Stimulated activated CD4-positive, alpha-beta T cell treated with anti-CD3 and anti-CD28 coated beads, Interleukin-4, amount 100 ng/mL, for 4 hours (primary cell): Measurements from ENCODE around the gene RALGAPA2.

Source experiments
- DNase-seq, 2 experiments: peaks; one replicate each; pipeline ENCODE4 v3.0.0-alpha.2; 2020

Gene RALGAPA2

DNA sequence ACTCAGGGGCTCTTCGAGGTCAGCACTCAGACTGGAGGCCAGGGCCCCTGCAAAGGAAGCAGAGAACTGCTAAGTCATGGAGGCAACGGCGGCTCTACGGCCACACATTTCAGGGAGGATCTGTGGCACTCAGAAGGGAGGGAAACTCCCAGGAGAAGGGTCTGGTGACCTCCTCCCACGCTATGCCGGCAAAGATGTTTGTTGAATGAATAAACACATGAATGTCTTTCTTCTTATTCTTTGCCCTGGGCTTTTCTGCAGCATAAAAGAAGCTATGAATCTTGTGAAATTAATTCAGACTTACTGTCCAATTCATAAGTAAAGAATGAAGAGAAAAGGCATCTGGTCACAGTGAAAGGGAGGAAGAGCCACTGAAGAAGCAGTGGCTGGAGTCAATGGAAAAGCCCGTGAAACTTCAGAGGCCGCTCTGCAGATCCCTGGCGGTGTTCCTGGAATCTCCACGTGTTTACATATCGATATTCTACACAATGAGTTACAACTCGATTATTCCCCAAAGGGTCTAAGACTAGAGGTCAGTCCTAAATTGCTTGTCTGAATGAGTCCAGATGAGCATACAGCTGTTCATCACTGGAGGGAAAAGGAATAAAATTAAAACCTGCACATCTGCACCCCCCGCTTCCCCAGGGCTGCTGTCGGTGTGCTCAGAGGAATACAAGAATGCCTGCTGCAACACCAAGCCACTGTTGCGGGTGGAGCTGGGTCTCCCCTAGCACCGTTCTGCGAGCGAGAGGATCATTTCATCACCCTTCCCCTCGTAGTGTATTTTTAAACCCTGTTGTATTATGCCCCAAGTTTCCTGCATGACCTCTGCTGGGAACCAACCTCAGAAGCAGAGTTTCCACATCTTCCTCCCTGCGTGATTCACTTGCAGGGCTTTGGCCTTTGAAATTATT is 319.0 kb downstream of the RALGAPA2 start:
- no peak for DNase-seq

GRCh38 chr20:20391766-20392165 is 320.7 kb downstream of the RALGAPA2 start:
- DNase-seq, result no peak

DNA sequence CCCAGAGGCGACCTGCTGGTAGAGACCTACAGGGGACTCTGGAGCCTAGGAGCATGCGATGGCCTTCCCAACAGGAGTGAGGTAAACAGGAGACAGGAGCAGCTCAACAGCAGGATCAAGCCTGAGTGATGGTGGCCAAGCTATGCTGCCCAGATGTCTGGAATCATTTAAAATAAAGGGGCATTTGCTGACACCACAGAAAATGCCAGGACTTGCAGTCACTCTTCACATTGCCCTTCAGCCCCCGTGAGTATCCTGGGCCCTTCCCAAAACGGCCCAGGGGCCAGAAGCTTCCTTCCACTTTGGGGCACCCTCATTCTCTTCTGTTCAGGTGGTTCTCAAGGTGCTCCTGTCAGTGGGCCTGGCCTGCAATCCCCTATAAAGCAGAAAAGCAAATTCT is 321.3 kb downstream of the RALGAPA2 start:
- no peak for DNase-seq

DNA sequence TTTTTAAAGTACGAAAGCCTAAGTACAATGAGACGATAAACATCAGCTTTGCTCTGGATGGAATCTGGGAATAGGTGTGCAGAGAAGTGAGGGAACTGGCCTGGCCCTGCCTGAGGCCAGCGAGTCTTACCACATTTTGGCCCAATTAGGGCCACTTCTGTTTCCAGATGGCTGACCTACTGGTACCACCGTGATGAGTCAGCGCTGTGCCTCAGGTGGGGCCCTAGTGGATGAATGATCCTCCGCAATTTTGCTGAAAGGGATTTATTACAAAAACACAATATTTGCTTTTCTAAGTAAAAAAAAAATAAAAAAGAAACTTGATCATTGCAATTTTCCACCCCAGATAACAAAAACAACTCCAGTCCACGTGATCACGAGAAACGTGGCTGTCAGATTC is 322.1 kb downstream of the RALGAPA2 start:
- no peak for DNase-seq

DNA sequence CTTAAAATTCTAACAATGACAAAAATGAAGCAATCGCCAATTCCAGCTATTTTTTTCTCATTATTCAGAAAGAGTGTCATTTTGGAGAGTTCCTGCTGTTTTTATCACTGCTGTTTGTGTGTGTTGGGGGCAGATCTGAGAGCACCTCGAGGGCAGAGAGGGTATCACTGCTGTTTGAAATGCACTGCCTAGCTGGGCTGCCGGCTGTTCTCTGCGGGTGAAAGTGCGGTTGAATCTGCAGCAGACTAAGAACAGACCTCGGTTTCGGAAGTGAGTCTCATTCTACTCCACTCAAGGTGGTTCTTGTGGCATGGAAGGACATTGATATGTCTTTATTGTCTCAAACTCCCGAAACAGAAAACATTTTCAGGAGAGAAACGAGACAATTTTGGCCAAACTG is 326.3 kb downstream of the RALGAPA2 start:
- no peak for DNase-seq

DNA sequence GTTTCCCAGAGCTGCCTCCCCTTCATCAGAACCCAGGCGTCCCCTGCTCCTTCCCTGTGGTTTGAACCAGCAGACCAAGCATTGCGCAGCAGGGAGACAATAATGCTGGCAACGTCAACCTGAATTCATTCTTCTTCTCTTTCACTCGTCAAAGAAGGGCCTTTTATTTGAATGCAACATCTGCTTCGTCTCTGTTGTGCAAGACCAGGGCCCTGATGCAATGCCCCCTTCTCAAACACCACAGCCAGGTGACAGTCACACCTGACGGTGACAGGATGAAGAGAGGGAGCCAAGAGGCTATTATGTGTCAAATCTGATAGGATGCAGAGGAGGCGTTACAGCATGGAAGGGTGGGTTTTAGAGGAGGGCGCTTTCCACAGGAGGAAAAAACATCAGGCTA is 336.6 kb downstream of the RALGAPA2 start:
- no peak for DNase-seq

GRCh38 chr20:20373091-20373571 is 339.3 kb downstream of the RALGAPA2 start:
- DNase-seq, result no peak

- no peak for DNase-seq
Measured at GRCh38 chr20:20371681-20372080, 340.8 kb downstream of the RALGAPA2 start.

DNA sequence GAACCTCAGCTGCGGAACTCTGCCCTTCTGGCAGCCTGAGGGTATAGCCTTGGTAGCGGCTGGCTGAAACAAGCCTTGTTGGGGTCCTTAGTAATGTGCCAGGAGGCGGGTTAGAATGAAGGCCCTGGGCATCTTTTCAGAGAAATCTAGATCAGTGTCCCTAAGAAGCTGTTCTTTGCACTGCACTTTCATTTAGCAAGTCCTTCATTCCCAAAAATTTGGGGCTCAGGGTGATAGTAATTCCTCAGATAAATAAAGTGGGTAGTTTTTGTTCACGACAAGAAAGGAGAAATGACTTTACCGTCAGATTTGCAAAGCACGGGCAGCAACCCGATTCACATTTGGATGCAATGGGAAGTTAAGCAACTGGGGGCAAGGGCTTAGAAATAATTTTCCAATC is 341.4 kb downstream of the RALGAPA2 start:
- DNase-seq, result no peak

DNA sequence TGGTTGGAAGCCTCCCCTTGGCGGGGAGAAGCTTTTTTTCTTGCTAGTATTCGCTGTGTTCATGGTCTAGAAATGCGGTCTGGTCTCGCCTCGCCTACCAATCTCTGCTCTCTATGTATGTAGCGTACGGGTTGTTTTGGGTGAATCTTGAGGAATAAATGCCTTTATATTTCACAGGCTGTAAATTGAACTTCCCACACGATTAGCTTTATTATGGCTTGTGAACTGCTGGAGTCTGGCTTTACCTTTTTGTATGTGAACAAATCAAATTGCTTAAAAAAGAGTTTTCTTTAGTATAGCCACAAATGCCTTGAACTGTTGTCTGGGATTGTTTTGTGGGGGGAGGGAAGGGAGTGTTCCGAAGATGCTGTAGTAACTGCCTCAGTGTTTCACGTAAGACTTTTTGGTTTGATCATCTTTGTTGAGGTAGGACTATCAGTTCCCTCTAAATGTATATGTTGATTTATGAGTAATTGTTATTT is 342.3 kb downstream of the RALGAPA2 start:
- no peak for DNase-seq

DNA sequence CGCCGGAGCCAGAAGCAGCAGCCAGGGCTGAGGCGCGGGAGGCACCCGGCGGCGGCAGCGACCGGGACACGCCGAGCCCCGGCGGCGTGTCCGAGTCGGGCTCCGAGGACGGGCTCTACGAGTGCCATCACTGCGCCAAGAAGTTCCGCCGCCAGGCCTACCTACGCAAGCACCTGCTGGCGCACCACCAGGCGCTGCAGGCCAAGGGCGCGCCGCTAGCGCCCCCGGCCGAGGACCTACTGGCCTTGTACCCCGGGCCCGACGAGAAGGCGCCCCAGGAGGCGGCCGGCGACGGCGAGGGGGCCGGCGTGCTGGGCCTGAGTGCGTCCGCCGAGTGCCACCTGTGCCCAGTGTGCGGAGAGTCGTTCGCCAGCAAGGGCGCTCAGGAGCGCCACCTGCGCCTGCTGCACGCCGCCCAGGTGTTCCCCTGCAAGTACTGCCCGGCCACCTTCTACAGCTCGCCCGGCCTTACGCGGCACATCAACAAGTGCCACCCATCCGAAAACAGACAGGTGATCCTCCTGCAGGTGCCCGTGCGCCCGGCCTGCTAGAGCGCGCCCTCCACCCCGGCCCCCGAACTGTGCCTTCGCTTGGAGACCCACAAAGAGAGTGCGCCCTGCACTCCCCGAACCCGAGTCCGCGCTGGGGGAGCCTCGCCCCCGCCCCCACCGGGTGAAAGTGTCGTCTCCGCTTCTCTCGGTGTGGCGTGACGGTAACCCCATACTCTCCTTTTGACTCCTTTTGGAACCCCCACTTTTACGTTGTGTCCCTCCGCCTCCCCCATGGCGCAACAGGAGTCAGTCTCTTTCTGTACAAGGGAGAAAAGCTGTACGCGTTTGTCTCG is 343.0 kb downstream of the RALGAPA2 start:
- DNase-seq, result no peak

DNA sequence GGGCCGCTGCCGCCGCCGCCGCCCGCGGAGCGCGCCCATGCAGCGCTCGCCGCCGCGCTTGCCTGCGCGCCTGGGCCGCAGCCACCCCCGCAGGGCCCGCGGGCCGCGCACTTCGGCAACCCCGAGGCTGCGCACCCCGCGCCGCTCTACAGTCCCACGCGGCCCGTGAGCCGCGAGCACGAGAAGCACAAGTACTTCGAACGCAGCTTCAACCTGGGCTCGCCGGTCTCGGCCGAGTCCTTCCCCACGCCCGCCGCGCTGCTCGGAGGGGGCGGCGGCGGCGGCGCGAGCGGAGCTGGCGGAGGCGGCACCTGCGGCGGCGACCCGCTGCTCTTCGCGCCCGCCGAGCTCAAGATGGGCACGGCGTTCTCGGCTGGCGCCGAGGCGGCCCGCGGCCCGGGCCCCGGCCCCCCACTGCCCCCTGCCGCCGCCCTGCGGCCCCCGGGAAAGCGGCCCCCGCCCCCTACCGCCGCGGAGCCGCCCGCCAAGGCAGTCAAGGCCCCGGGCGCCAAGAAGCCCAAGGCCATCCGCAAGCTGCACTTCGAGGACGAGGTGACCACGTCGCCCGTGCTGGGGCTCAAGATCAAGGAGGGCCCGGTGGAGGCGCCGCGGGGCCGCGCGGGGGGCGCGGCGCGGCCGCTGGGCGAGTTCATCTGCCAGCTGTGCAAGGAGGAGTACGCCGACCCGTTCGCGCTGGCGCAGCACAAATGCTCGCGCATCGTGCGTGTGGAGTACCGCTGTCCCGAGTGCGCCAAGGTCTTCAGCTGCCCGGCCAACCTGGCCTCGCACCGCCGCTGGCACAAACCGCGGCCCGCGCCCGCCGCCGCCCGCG is 343.8 kb downstream of the RALGAPA2 start:
- no peak for DNase-seq

- no peak for DNase-seq
Measured at GRCh38 chr20:20367575-20368417, 344.6 kb downstream of the RALGAPA2 start, which contains the start of gene INSM1. Gene INSM1, plus strand, starts transcription at chr20:20368104. Its CDS starts 164 bp downstream, at chr20:20368268.

DNA sequence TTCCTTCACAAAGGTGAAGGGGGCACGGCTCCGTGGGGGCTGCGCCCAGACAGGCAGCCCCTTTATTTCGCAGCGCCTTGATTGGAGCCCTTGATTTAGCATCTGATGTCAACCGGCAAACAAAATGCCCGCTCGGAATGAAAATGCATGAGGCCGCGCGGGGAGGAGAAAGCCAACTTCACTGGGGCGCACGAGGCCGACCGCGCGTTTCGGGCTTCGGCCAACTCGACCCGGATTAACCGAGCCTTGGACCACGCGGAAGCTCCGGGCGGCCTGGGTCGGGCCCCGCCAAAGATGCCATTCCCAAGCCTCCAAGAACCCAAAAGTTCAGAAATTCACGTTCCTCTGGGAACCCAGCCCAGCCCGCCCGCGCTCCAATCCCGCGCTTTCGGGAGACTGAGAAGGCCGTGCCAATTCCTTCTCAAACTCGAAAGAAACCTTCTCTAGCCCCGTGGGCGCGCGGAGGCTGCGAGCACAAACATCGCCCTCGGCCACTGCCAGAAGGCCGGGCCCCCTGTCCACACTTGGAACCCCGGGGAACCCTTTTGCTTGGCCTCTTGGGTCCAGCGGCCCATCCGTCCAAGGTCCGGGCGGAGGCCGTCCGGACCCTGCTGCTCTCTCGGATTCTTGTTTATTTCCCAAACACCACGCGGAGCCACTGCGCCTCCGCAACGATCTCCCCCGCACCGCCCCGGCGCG is 345.4 kb downstream of the RALGAPA2 start:
- no peak for DNase-seq

- no peak for DNase-seq
Measured at GRCh38 chr20:20366551-20366875, 345.9 kb downstream of the RALGAPA2 start.

DNA sequence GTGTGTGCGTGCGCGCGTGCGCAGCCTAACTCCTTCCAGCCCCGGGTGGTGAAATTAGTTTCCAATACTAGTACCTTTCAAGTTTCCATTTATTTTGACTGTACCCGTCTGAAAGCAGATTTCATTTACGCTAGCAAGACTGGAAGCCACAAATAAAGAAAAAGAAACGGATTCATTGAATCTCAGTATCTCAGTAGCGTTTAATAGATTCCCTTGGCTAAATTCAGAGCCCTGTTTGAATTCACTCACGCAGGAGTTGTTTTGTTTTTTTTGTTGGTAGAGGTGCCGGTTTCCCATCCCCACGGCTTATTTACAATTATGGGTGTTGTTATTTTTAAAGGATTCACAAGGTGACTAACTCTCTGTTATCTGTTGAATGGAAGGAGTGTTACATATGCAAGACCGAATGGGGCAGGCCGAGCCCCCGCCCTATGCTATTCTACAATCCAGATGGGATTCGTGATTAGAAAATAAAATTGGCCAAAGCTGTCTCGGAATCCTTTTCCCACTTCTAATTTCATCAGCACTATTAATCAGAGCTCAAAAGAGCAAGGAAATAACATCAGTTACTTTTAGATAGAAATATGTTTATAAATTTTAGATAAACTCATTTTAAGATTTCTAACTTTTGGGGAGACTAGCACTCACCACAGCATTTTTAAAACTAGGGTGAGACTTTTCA is 346.8 kb downstream of the RALGAPA2 start:
- no peak for DNase-seq

DNA sequence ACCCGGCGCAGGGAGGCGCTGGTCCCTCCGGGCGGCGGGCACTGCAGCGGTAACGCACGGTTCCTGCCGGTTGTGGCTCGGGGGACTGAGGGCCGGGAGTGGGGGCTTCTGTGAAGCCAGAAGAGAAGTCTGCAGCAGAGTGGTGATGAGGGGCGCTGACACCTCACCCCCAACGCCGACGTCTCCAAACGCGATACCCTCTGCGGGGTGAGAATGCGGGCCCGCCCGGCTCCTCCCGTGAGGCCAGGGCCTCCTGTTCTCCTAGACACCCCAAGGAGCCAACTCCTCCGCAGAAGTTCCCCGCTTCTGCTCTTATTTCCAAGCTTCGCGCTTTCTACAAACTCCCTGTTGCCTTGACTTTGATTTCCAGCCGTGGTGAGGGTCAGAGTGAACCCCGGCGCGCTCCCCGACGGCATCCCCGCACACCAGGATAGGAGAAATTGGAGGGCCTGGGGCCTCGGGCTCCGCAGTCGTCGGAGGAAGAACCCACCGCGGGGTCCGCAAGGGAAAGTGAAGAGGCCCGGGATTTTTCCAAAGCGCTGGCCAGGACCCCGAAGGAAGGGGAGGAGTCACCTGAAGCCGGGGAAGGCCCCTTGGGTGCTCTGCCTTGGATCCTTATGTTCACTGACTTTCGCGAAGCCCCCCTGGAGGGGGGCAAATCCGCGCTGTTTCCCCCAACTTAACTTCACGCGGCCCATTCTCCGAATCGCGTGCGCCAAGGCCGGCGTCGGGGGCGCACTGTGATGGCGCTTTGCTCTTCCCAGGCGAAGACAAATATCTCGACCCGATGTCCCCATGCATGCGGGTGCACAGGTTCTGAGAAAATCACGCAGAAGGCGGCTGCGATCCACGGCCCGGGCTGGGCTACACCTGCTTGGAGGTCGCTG is 347.6 kb downstream of the RALGAPA2 start:
- no peak for DNase-seq

DNA sequence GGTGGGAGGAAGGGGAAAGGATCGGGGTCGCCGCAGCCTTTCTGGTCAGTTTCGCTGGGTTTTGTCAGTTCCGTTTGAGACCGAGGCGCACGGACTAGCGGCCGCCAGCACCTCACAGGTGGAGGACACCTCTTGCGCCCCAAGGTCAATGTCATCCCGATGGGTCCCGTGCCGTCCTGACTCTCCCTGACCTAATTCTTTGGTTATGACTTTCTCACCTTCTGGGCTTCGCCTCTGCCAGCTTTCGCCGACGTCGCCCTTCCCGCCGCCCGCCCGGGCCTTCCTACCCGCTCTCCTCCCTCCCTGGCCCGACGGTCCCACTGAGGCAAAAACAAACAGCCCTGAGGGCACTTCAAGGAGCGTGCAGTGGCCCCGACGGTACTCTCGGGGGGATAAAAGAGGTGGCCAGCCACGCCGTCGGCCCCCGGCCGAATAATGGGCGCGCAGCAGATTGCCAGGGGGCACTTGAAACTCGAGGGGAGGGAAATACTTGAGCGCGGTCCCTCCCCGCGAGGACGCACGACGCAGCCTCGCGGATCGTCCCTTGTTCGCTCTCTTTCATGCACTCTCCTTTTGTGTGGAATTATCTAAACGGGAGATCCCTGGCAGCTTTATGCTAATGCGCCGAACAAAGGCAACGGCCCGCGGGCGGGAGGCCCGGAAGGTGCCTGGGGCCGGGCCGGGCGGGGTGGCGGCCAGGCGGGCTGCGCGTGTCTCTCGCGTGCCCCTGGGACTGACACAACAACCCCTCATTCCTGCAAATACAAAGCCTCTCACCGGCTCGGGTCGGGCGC is 348.4 kb downstream of the RALGAPA2 start:
- DNase-seq, result no peak

DNA sequence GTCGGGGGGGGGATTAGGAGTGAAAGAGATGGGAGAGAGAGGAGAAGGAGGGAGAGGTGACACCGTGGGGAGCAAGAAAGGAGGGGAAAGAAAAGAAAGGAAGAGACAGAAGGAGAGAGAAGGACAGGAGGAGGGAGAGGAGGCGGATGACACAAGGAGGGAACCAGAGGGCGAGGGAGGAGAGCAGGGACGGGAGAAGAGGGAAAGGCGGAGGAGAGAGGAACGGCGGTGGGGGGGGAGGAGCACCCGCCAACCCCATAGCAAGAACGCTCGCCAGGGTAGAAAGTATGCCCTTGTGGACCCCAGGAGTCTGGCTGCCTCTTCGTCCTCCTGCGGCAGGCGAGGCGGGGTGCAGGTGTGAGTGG is 349.0 kb downstream of the RALGAPA2 start:
- DNase-seq, result no peak
